ENCODE measurements around the gene ZNF385D. TPM values are rescaled to one million over a fixed set of nuclear protein-coding genes. Genes with fewer than 3 reads are reported as not detected.

Gene ZNF385D
- total and polyA plus RNA-seq, 7 donors, result under 0.01 to 4.3 (median 1.2) TPM

DNA sequence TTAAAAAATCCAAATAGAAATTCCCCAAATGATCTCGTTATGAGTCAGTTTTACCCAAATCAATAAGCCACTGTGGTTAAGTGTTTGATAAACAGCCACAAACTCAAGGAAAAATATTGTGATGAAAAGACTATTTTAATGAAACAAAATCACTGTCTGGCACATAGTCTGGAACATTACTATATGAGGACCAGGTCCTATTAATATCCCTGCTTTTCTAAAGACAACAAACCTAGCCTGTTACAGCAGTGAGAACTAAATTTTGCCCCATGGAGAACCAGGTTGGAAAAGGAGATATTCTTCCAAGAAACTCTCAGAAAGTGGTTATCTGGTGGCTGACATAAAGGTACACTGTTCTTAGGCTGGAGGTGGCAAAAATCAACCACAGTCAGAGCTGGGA, 27.7 kb upstream of the ZNF385D start:
- intact Hi-C loops (cut with DNase I), result no loop called here
- H3K36me3 ChIP-seq, result no peaks in the 10 kb centered on the region
- H3K4me1 ChIP-seq, result peaks cover 0 to 5% (median 0%) of the 10 kb centered on the region in 4 donors
- H3K9me3 ChIP-seq, result no peaks in the 10 kb centered on the region
- H3K4me3 ChIP-seq, result no peak overlapping the region
- TF ChIP-seq CTCF (IDR thresholded peaks at IDR 0.05) (no peak), EP300 (IDR thresholded peaks at IDR 0.05) (no peak), POLR2A (IDR thresholded peaks at IDR 0.05) (no peak), POLR2AphosphoS5 (IDR thresholded peaks at IDR 0.05) (no peak)
- DNase-seq, result no peak
- 79 to 85% methylated on average over 1 of the region's 1 CpG for WGBS, 2 donors
- peak overlapping the region in 1 of 4 donors; percentile 31 for H3K27ac ChIP-seq
- H3K27me3 ChIP-seq, result no peaks in the 10 kb centered on the region

GRCh38 chr3:21777821-21778220, 26.8 kb upstream of the ZNF385D start:
- H3K4me1 ChIP-seq, result peaks cover 0 to 5% (median 0%) of the 10 kb centered on the region in 4 donors
- H3K36me3 ChIP-seq, result no peaks in the 10 kb centered on the region
- TF ChIP-seq POLR2AphosphoS5 (IDR thresholded peaks at IDR 0.05), result no peak
- no peak for TF ChIP-seq EP300 (IDR thresholded peaks at IDR 0.05)
- TF ChIP-seq POLR2A (IDR thresholded peaks at IDR 0.05), result no peak
- TF ChIP-seq CTCF (IDR thresholded peaks at IDR 0.05), result no peak
- no peaks in the 10 kb centered on the region for H3K27me3 ChIP-seq
- WGBS, 2 donors, result 89 to 91% methylated on average over 2 of the region's 2 CpGs
- no peak for DNase-seq
- H3K4me3 ChIP-seq, result no peak overlapping the region
- no peak overlapping the region for H3K27ac ChIP-seq
- intact Hi-C loops (cut with DNase I), result no loop called here
- no peaks in the 10 kb centered on the region for H3K9me3 ChIP-seq

DNA sequence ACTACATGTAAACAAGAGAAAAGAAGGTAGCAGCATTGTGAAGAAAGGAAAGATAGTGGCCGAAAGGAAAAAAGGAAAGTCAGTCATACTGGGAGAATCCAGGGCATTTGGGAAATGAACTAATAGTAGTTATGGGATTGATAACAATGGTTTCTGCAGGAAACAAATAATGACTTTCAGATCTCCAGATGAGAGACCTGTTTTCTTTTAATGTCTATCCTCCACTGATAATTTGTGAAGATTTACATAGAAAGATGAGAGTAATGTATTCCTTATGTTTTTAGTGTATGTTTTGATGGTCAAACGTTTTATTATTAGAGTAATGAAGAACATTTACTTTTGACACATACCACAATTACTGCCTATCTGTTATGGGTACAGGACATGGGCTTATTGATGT, 15.0 kb upstream of the ZNF385D start:
- no peaks in the 10 kb centered on the region for H3K36me3 ChIP-seq

DNA sequence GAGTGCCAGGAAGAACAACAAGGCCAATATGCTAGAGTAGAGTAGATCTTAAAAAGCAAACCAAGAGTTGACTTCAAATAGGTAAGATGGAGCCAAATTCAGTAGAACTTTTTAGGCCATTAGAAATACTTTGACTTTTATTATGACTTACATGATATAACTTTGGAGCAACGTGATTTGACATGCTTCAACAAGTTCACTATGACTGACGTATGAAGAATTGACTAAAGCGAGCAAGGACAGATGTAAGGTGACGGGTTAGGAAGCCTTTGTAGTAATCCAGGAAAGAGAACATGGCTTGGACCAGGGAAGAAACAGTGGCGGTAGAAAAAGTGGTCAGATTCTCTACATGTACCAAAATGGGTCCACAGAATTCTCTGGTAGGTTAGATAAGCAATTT, 4.9 kb upstream of the ZNF385D start:
- Histone ChIP-seq H3K27me3 (peaks cover 0 to 2% (median 0%) of the 10 kb centered on the region in 3 donors), H3K27ac (no peak overlapping the region), H3K4me1 (peaks cover 0 to 4% (median 2%) of the 10 kb centered on the region in 4 donors), H3K4me3 (no peak overlapping the region), H3K36me3 (no peaks in the 10 kb centered on the region), H3K9me3 (no peaks in the 10 kb centered on the region)
- 73 to 82% methylated on average over 5 of the region's 5 CpGs for WGBS, 2 donors
- no peak for DNase-seq
- intact Hi-C loops (cut with DNase I), result no loop called here
- TF ChIP-seq EP300 (IDR thresholded peaks at IDR 0.05) (no peak), CTCF (IDR thresholded peaks at IDR 0.05) (no peak), POLR2AphosphoS5 (IDR thresholded peaks at IDR 0.05) (no peak), POLR2A (IDR thresholded peaks at IDR 0.05) (no peak)

More for the DNA sequence above, 15.0 kb upstream of the ZNF385D start:
- Histone ChIP-seq H3K27me3 (no peaks in the 10 kb centered on the region), H3K9me3 (no peaks in the 10 kb centered on the region), H3K4me1 (no peaks in the 10 kb centered on the region), H3K4me3 (no peak overlapping the region), H3K27ac (no peak overlapping the region)
- no peak for DNase-seq
- 54 to 67% methylated on average over 2 of the region's 2 CpGs for WGBS, 2 donors
- TF ChIP-seq POLR2A (IDR thresholded peaks at IDR 0.05) (no peak), CTCF (IDR thresholded peaks at IDR 0.05) (no peak), EP300 (IDR thresholded peaks at IDR 0.05) (no peak), POLR2AphosphoS5 (IDR thresholded peaks at IDR 0.05) (no peak)
- intact Hi-C loops (cut with DNase I), result no loop called here

- Histone ChIP-seq H3K4me3 (no peak overlapping the region), H3K36me3 (no peaks in the 10 kb centered on the region), H3K4me1 (peaks cover 0 to 14% (median 11%) of the 10 kb centered on the region in 4 donors), H3K27ac (no peak overlapping the region), H3K9me3 (no peaks in the 10 kb centered on the region), H3K27me3 (peaks cover 0 to 9% (median 0%) of the 10 kb centered on the region in 3 donors)
- DNase-seq, result no peak
- intact Hi-C loops (cut with DNase I), result no loop called here
- no peak for TF ChIP-seq POLR2A (IDR thresholded peaks at IDR 0.05)
- TF ChIP-seq CTCF (IDR thresholded peaks at IDR 0.05), result no peak
- TF ChIP-seq POLR2AphosphoS5 (IDR thresholded peaks at IDR 0.05), result no peak
- TF ChIP-seq EP300 (IDR thresholded peaks at IDR 0.05), result no peak
- 60 to 78% methylated on average over 1 of the region's 1 CpG for WGBS, 2 donors
Observed at GRCh38 chr3:21754839-21755238, 3.8 kb upstream of the ZNF385D start.
